Fibroblast of villous mesenchyme (primary cell): ENCODE results near the gene PIK3C2G. TPM values are rescaled to one million over a fixed set of nuclear protein-coding genes. Genes with fewer than 3 reads are reported as not detected.
A peak's percentile ranks its signal among the peaks of the same experiment; 100 is the strongest.

ENCODE experiments used
- DNase-seq: peaks from one replicate; pipeline ENCODE4 v3.0.0-alpha.2; 2010; ENCODE audit warnings: low read depth
- H3K4me3 ChIP-seq: 2 replicates; pipeline ENCODE4 v1.5.1; 2011; ENCODE audit warnings: low read depth, mild to moderate bottlenecking, low read length
- CTCF ChIP-seq: IDR thresholded peaks from 2 replicates; pipeline ENCODE4 v1.5.1; 2012; ENCODE audit warnings: low read depth, mild to moderate bottlenecking, low read length; ENCODE audit not compliant: insufficient read depth
- total RNA-seq: library from RNA; depleted of rRNA; stranded (reverse); fragments of >200 nt; gene quantifications from 2 replicates; pipeline ENCODE4 v1.2.3, GENCODE V29; 2012

PIK3C2G gene
- total RNA-seq, 1 donor = not detected

- H3K4me3 ChIP-seq = no peak overlapping the region
- DNase-seq = no peak
- TF ChIP-seq CTCF = no peak
These were observed 133.4 kb downstream of the PIK3C2G start for GRCh38 chr12:18394742-18395141.

GRCh38 chr12:18400186-18400585 is 138.9 kb downstream of the PIK3C2G start:
- no peak for DNase-seq
- H3K4me3 ChIP-seq = no peak overlapping the region
- no peak for TF ChIP-seq CTCF

GRCh38 chr12:18402872-18403611 is 141.7 kb downstream of the PIK3C2G start:
- TF ChIP-seq CTCF = no peak
- DNase-seq = peak; percentile 16

GRCh38 chr12:18411453-18411852 is 150.1 kb downstream of the PIK3C2G start:
- no peak for TF ChIP-seq CTCF
- H3K4me3 ChIP-seq = no peak overlapping the region
- no peak for DNase-seq

More at GRCh38 chr12:18402872-18403611, 141.7 kb downstream of the PIK3C2G start:
- no peak overlapping the region for H3K4me3 ChIP-seq

GRCh38 chr12:18414671-18415070 is 153.4 kb downstream of the PIK3C2G start:
- no peak overlapping the region for H3K4me3 ChIP-seq
- DNase-seq = no peak
- no peak for TF ChIP-seq CTCF

GRCh38 chr12:18415227-18415626 is 153.9 kb downstream of the PIK3C2G start:
- H3K4me3 ChIP-seq = no peak overlapping the region
- TF ChIP-seq CTCF = peak; percentile 3
- DNase-seq = no peak

- no peak for TF ChIP-seq CTCF
- no peak overlapping the region for H3K4me3 ChIP-seq
- no peak for DNase-seq
These were observed 155.1 kb downstream of the PIK3C2G start for GRCh38 chr12:18416412-18416811.
